ENCODE data around the gene EEF1AKMT3.

DNA sequence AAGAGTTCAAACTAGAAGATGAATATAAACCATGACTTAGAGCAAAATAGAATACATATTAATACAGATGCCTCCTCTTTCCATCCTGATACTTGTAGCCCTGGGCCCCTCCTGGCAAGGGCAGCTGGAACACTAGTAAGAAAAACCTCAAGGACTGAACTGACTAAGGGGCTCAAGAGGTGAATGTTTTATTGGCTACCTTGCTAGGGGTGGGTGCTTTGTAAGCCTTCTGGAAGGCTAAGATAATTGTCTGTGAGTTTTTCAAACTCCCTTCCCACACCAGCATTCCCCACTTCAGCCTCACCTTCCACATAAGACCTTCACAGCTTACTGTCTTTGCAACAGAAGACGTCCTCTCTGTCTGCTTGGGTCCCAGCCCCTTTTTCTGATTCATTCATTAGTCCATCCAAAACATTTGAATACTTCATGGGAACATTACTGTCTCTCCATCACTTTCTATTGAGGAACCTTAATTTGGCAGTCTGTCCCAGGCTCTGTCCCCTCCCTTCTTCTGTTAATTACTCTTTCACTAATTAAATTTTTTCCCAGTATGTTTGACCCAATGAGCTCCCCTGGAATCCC lies 18.6 kb upstream of the EEF1AKMT3 start:
- TF ChIP-seq, protein P1, sequence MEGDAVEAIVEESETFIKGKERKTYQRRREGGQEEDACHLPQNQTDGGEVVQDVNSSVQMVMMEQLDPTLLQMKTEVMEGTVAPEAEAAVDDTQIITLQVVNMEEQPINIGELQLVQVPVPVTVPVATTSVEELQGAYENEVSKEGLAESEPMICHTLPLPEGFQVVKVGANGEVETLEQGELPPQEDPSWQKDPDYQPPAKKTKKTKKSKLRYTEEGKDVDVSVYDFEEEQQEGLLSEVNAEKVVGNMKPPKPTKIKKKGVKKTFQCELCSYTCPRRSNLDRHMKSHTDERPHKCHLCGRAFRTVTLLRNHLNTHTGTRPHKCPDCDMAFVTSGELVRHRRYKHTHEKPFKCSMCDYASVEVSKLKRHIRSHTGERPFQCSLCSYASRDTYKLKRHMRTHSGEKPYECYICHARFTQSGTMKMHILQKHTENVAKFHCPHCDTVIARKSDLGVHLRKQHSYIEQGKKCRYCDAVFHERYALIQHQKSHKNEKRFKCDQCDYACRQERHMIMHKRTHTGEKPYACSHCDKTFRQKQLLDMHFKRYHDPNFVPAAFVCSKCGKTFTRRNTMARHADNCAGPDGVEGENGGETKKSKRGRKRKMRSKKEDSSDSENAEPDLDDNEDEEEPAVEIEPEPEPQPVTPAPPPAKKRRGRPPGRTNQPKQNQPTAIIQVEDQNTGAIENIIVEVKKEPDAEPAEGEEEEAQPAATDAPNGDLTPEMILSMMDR (conservative IDR thresholded peaks at IDR 0.05; ENCODE audit: low read depth, low read length), result no peak
- no peak for TF ChIP-seq MAFK (IDR thresholded peaks at IDR 0.05; ENCODE audit: low read depth, low read length)
- no peak for TF ChIP-seq MXI1 (IDR thresholded peaks at IDR 0.05; ENCODE audit: borderline replicate concordance, low read depth, low read length)
- TF ChIP-seq RAD21 (IDR thresholded peaks at IDR 0.05; ENCODE audit: low read length), result no peak
- no peak for TF ChIP-seq POLR2A (IDR thresholded peaks at IDR 0.05; ENCODE audit: low read depth, low read length)
